Smooth muscle cell (in vitro differentiated cells): Measurements from ENCODE around the gene FGFBP1. TPM values are rescaled to one million over a fixed set of nuclear protein-coding genes. Genes with fewer than 3 reads are reported as not detected.

Source experiments
- DNase-seq: peaks from one replicate; lab custom pipeline; 2025; ENCODE audit not compliant: unreplicated experiment; lab: John Stamatoyannopoulos, UW
- H2AFZ ChIP-seq: fragments of 200-600 bp; sonication (generic); 2 replicates; pipeline ENCODE4 v1.6.0; 2016; ENCODE audit warnings: antibody characterized with exemption, low read depth, mild to moderate bottlenecking
- H3F3A ChIP-seq: fragments of 200-600 bp; sonication (generic); 2 replicates; pipeline ENCODE4 v1.6.0; 2017; ENCODE audit warnings: antibody characterized with exemption, low read depth
- H3K27ac ChIP-seq: fragments of 200-600 bp; sonication (generic); 2 replicates; pipeline ENCODE4 v1.5.1; 2016; ENCODE audit warnings: low read depth, mild to moderate bottlenecking
- H3K27me3 ChIP-seq: fragments of 200-600 bp; sonication (generic); 2 replicates; pipeline ENCODE4 v1.6.1; 2016; ENCODE audit warnings: low read depth, mild to moderate bottlenecking
- H3K36me3 ChIP-seq: fragments of 200-600 bp; sonication (generic); 2 replicates; pipeline ENCODE4 v1.5.1; 2016; ENCODE audit warnings: low read depth
- H3K4me1 ChIP-seq: fragments of 200-600 bp; sonication (generic); 2 replicates; pipeline ENCODE4 v1.5.1; 2016; ENCODE audit warnings: low read depth
- H3K4me2 ChIP-seq: fragments of 200-600 bp; sonication (generic); 2 replicates; pipeline ENCODE4 v1.6.0; 2016; ENCODE audit warnings: mild to moderate bottlenecking
- H3K4me3 ChIP-seq: fragments of 200-600 bp; sonication (generic); 2 replicates; pipeline ENCODE4 v1.5.1; 2016; ENCODE audit warnings: mild to moderate bottlenecking
- H3K79me2 ChIP-seq: fragments of 200-600 bp; sonication (generic); 2 replicates; pipeline ENCODE4 v1.6.0; 2016; ENCODE audit warnings: low read depth, mild to moderate bottlenecking
- H3K9ac ChIP-seq: fragments of 200-600 bp; sonication (generic); 2 replicates; pipeline ENCODE4 v1.6.0; 2016; ENCODE audit warnings: low read depth
- H3K9me3 ChIP-seq: fragments of 200-600 bp; sonication (generic); replicated peaks from 2 replicates; pipeline ENCODE4 v1.5.1; 2016; ENCODE audit warnings: low read depth
- H4K20me1 ChIP-seq: fragments of 200-600 bp; sonication (generic); 2 replicates; pipeline ENCODE4 v1.6.0; 2016; ENCODE audit warnings: low read depth
- WGBS: methylation state at CpG from one replicate; pipeline ENCODE4 v1.1.7; 2016; ENCODE audit warnings: low lambda C conversion rate; 5-methylcytosine and 5-hydroxymethylcytosine counted together
- polyA plus RNA-seq: library from polyadenylated mRNA; unstranded; fragments of >200 nt; fragmentation: Nextera tagmentation; extraction: Ambion mirVana; gene quantifications from 2 replicates; pipeline ENCODE4 v1.2.1, GENCODE V29; 2016
- total RNA-seq: library from RNA; depleted of rRNA; stranded (reverse); fragments of >200 nt; gene quantifications from 2 replicates; pipeline ENCODE4 v1.2.3, GENCODE V29; 2014
- TF ChIP-seq, protein P1 (sequence below): fragments of 200-600 bp; sonication (generic); IDR thresholded peaks from 2 replicates; pipeline ENCODE4 v1.5.1; 2017; ENCODE audit warnings: borderline replicate concordance, mild to moderate bottlenecking, antibody characterized with exemption; ENCODE audit not compliant: insufficient read depth, poor library complexity, severe bottlenecking

The FGFBP1 gene
- total and polyA plus RNA-seq, 2 experiments from 2014 or later, result not detected

DNA sequence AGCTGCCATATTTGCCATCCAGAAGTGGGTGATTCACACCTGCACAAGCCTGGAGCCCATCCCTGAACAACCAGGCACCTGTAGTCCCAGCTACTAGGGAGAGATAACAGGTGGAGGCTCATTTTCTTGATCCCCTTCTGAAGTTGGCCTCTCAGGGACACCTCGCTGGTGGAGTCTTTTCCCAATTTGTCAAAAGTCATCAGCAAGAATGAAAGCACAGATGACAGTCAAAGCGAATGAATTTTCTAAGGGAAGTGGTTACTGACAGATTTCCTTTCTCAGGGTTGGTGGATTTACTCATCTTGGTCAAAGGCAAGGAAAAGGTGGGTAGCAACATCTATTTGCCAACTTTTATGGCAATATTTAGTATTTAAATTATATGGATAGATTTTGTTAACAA lies 36.5 kb downstream of the FGFBP1 start:
- Histone ChIP-seq H3K27me3 (no peaks in the 10 kb centered on the region), H3K9ac (no peak overlapping the region), H3K9me3 (no peaks in the 10 kb centered on the region), H2AFZ (no peak overlapping the region), H3K27ac (no peak overlapping the region), H3K4me3 (no peak overlapping the region), H3K36me3 (no peaks in the 10 kb centered on the region), H4K20me1 (no peaks in the 10 kb centered on the region), H3F3A (no peaks in the 10 kb centered on the region), H3K4me2 (no peak overlapping the region), H3K4me1 (no peaks in the 10 kb centered on the region), H3K79me2 (no peaks in the 10 kb centered on the region)
- DNase-seq, result no peak
- WGBS, result 90% methylated on average over 2 of the region's 2 CpGs
- TF ChIP-seq, protein P1, sequence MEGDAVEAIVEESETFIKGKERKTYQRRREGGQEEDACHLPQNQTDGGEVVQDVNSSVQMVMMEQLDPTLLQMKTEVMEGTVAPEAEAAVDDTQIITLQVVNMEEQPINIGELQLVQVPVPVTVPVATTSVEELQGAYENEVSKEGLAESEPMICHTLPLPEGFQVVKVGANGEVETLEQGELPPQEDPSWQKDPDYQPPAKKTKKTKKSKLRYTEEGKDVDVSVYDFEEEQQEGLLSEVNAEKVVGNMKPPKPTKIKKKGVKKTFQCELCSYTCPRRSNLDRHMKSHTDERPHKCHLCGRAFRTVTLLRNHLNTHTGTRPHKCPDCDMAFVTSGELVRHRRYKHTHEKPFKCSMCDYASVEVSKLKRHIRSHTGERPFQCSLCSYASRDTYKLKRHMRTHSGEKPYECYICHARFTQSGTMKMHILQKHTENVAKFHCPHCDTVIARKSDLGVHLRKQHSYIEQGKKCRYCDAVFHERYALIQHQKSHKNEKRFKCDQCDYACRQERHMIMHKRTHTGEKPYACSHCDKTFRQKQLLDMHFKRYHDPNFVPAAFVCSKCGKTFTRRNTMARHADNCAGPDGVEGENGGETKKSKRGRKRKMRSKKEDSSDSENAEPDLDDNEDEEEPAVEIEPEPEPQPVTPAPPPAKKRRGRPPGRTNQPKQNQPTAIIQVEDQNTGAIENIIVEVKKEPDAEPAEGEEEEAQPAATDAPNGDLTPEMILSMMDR, result no peak

GRCh38 chr4:15901007-15901406 lies 37.5 kb downstream of the FGFBP1 start:
- TF ChIP-seq, protein P1, result no peak
- Histone ChIP-seq H3K4me1 (no peaks in the 10 kb centered on the region), H3K27me3 (no peaks in the 10 kb centered on the region), H3K27ac (no peak overlapping the region), H3K36me3 (no peaks in the 10 kb centered on the region), H3F3A (no peaks in the 10 kb centered on the region), H4K20me1 (no peaks in the 10 kb centered on the region), H3K9me3 (no peaks in the 10 kb centered on the region), H3K4me2 (no peak overlapping the region), H3K9ac (no peak overlapping the region), H3K4me3 (no peak overlapping the region), H2AFZ (no peak overlapping the region), H3K79me2 (no peaks in the 10 kb centered on the region)
- DNase-seq, result no peak
- WGBS, result 95% methylated on average over 3 of the region's 3 CpGs

- Histone ChIP-seq H3K4me3 (no peak overlapping the region), H3K4me1 (peaks cover 2% of the 10 kb centered on the region), H3K27me3 (no peaks in the 10 kb centered on the region), H3F3A (no peaks in the 10 kb centered on the region), H3K9me3 (no peaks in the 10 kb centered on the region), H3K79me2 (no peaks in the 10 kb centered on the region), H3K27ac (no peak overlapping the region), H2AFZ (no peak overlapping the region), H3K36me3 (no peaks in the 10 kb centered on the region), H3K4me2 (no peak overlapping the region), H4K20me1 (no peaks in the 10 kb centered on the region), H3K9ac (no peak overlapping the region)
- no peak for DNase-seq
- 93% methylated on average over 1 of the region's 1 CpG for WGBS
- TF ChIP-seq, protein P1, result no peak
Measured at GRCh38 chr4:15899511-15899910, 39.0 kb downstream of the FGFBP1 start.

- Histone ChIP-seq H3K4me3 (no peak overlapping the region), H3K36me3 (no peaks in the 10 kb centered on the region), H3K27ac (no peak overlapping the region), H3K79me2 (no peaks in the 10 kb centered on the region), H4K20me1 (no peaks in the 10 kb centered on the region), H3K9me3 (no peaks in the 10 kb centered on the region), H3K4me2 (no peak overlapping the region), H3F3A (no peaks in the 10 kb centered on the region), H3K27me3 (no peaks in the 10 kb centered on the region), H2AFZ (no peak overlapping the region), H3K4me1 (peaks cover 3% of the 10 kb centered on the region), H3K9ac (no peak overlapping the region)
- no peak for DNase-seq
- TF ChIP-seq, protein P1, result no peak
Measured at GRCh38 chr4:15898902-15899301, 39.6 kb downstream of the FGFBP1 start.
